WI38 (cell line): ENCODE results near the gene CADPS2.

Experiments used
- H3K4me3 ChIP-seq: 2 replicates; pipeline ENCODE4 v1.5.1; 2011; ENCODE audit warnings: low read depth, mild to moderate bottlenecking, control low read depth, low read length
- CTCF ChIP-seq: IDR thresholded peaks from 2 replicates; pipeline ENCODE4 v1.5.1; 2012; ENCODE audit warnings: low read depth, mild to moderate bottlenecking, control low read depth, low read length

Gene CADPS2

GRCh38 chr7:122572706-122573105 is 313.6 kb downstream of the CADPS2 start:
- H3K4me3 ChIP-seq = no peak overlapping the region
- no peak for TF ChIP-seq CTCF

GRCh38 chr7:122561326-122561725 is 324.9 kb downstream of the CADPS2 start:
- TF ChIP-seq CTCF = no peak
- H3K4me3 ChIP-seq = no peak overlapping the region

- no peak overlapping the region for H3K4me3 ChIP-seq
- TF ChIP-seq CTCF = no peak
Measured at GRCh38 chr7:122556873-122557542, 329.3 kb downstream of the CADPS2 start.

- no peak overlapping the region for H3K4me3 ChIP-seq
- TF ChIP-seq CTCF = no peak
Measured at GRCh38 chr7:122556219-122556618, 330.0 kb downstream of the CADPS2 start.

- no peak for TF ChIP-seq CTCF
- no peak overlapping the region for H3K4me3 ChIP-seq
Measured at GRCh38 chr7:122553761-122554160, 332.5 kb downstream of the CADPS2 start.

- TF ChIP-seq CTCF = no peak
- H3K4me3 ChIP-seq = no peak overlapping the region
Measured at GRCh38 chr7:122552769-122553168, 333.5 kb downstream of the CADPS2 start.

DNA sequence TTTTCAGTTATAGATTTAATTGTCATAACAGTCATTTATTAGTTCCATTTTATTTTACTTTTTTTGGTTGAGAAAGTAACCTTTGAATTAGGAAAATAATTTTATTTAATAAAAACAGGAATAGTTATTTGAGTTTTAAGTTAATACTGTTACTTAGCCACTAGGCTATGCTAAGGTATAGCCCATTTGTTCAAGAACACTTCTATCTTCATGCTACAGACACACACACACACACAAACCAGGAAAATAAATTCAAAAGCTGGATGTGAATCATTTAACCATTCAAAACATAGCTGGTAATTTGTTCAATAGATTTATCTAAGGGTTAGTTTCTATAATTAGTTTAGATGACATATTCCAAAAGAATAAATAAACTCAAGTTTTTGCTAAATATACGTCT is 335.7 kb downstream of the CADPS2 start:
- no peak overlapping the region for H3K4me3 ChIP-seq
- no peak for TF ChIP-seq CTCF
